Raji (cell line): ENCODE measurements around the gene ITGB3.

Experiments
- POLR2A ChIP-seq: IDR thresholded peaks from 2 replicates; pipeline ENCODE4 v1.6.1; 2011; ENCODE audit warnings: low read depth, low read length, control low read depth; ENCODE audit not compliant: insufficient read depth

The ITGB3 gene

GRCh38 chr17:47254403-47254943 lies 846 bp downstream of the ITGB3 start:
- no peak for TF ChIP-seq POLR2A

DNA sequence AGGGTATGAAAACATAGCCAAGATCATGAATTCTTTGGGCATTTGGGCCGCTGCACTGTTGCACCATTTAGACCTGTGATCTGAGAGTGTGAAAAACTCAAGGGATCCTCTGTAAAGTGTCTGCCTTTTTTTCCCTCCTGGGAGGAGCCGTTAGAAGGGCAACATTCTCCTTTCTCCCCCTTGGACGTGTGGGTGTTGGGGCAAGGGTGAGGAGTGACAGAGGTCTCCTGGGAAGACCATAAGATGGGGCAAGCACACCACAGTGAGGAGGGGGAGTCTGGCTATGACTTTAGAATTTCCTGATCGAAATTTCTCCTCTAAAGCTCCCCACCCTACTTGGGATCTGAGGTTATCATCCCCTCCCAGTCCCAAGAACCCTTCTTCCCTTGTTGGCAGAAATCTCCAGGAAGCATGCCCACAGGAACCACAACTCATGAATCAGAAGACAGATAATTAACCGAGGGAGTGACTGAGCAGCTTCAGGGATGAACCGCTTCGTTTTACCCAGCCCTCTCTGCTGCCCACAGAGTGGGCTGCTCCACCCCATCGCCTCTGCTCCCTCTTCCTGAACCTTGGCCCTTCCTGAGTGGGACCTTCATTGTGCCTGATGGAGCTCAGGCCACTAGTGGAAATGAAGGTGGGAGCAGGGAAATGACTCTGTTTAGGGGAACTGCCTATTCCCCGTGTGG lies 4.2 kb downstream of the ITGB3 start:
- no peak for TF ChIP-seq POLR2A

DNA sequence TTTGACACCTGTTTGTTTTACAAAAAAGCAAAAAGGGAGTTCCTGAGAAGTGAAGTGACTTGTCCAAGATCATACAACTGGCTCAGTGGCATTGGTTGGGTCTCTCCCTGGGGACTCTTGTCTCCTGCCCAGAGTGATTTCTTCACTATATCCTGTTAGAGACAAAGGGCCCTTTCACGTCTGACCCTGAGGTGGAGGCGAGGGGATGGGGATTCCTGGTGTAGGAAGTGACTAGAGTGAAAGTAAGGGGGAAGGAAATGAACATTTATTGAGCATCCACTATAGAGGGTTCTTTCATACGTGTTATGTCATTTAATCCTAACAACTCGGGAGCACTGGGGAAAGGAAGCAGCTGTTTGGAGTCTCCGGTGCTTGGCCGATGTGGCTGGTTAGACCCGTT lies 9.0 kb downstream of the ITGB3 start:
- TF ChIP-seq POLR2A: no peak

DNA sequence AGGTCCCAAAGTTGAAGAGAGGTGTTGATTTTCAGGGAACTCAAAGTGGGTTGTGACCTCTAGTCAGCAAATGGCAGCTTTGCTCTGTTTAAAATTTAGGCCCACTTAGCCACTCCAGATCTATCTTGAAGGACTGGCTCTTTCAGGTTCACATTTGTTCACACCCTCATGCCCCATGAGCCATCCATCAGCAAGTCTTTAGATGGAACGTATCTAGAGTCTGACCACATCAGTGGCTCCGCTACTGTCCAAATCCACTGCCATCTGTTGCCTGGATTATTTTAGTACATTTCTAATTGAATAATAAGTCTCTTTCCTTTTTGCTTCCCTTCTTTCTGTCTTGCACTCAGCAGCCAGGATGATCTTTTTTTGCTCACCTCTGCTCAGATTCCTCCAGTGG lies 10.5 kb downstream of the ITGB3 start:
- TF ChIP-seq POLR2A: no peak

DNA sequence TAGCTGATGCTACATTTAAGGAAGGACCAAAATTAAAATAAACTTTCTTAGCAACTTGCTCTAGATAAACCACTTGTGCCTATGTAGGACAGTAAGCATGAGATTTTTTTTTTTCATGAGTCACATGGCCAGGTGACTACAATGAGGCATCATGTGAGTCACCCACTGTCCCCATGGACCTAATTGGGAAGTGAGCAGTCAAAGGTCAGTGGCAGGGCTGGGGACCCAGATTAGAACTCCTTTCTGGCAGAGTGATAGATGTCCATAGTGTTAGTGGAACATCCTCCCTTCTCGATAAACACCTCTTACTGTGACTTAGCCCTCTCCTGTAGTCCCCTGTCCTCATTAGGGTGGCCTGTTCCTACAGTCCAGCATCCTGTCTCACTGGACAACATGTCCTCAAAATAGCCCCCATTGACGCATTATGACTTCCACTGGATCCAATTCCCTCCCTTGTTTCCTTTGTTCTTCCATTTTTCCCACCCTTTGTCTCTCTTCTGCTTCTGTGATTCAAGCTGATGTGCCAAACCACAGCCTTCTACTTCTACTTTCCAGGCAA lies 12.4 kb downstream of the ITGB3 start:
- no peak for TF ChIP-seq POLR2A

DNA sequence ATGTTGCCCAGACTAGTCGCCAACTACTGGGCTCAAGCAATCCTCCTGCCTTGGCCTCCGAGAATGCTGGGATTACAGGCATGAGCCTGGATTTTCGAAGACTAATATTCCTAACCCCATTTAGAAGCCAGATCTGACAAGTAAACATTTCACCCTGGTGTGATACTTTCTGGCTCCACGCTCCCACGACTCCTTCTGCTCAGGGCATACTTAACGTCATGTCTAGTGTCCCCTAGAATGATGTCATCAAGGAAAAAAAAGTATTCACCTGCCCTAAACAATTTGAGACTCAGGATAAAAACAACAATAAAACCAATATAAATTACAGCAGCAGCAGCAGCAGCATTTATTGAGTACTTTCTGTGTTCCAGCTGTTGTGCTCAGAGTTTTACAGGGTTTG lies 13.2 kb downstream of the ITGB3 start:
- TF ChIP-seq POLR2A: no peak

DNA sequence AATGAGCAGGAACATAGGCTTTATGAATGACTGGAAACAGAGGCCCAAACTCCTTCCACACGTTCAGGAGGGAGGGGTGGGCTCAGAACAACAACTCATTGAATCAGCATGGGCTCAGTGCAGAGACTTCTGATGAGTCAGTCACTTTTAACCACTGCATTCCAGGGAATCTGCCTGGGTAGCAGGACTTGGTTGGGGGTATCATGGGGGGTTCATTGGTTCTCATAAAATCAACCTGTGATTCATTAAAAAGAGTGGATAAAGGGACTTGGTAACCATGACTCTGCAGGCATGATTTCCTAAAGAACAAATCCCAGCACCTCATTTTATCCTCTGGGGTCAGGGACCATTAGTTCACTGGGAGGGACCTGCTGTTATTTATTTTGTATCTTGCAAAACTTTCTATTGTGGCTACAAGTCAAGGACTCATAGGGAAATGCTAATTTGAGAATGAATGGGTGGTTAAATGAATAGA lies 13.8 kb downstream of the ITGB3 start:
- no peak for TF ChIP-seq POLR2A

DNA sequence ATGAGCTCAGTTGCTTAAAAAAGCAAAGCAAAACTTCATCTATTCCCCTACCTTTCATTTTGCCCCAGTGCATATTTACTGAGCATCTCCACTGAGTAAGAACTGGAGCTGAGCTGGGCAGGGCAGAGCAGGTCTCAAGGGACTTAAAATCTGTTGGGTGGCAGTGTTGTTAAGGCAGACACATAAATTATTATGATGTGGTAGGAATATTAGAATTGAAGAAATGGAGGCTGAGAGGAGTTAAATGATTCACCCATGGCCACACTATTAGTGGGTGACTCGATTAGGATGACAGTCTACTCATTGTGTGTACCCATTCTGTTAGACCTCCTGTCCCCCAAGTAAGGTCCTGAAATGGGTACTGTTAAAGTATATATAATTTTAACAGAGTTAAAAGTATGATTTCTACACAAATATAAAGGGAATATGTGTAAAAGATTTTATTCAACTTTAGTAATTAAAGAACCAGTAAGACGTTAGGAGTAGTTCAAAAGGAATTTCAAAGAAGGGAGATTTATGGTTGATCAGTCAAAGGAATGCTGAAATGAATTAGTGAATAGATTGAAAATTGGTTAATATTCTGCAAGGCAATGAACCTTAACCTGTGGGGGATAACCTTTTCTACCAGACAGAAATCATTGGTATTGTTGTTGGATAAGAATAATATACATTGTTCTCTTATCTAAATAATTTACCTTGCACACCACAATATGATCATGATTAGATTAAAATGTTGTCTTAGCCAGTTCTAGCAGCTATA lies 17.5 kb downstream of the ITGB3 start:
- TF ChIP-seq POLR2A: no peak

- TF ChIP-seq POLR2A: no peak
Measured at GRCh38 chr17:47272491-47272890, 18.9 kb downstream of the ITGB3 start.

GRCh38 chr17:47273245-47273644 lies 19.6 kb downstream of the ITGB3 start:
- no peak for TF ChIP-seq POLR2A

GRCh38 chr17:47274319-47275069 lies 20.9 kb downstream of the ITGB3 start:
- TF ChIP-seq POLR2A: no peak

- no peak for TF ChIP-seq POLR2A
Measured at GRCh38 chr17:47275245-47275984, 21.8 kb downstream of the ITGB3 start.

GRCh38 chr17:47276444-47276843 lies 22.8 kb downstream of the ITGB3 start:
- TF ChIP-seq POLR2A: no peak

- TF ChIP-seq POLR2A: no peak
Measured at GRCh38 chr17:47276868-47277267, 23.2 kb downstream of the ITGB3 start.
